Activated CD8-positive, alpha-beta T cell treated with anti-CD3 and anti-CD28 coated beads for 36 hours (primary cell): ENCODE data around the gene DAPK2. TPM values are rescaled to one million over a fixed set of nuclear protein-coding genes. Genes with fewer than 3 reads are reported as not detected.

Experiments used
- ATAC-seq: fragments of 200-7000 bp; cut with Tn5 transposase; one replicate; pipeline ENCODE4 v1.10.0; 2021; ENCODE audit warnings: mild to moderate bottlenecking, moderate library complexity
- CTCF ChIA-PET: fragments of 350-600 bp; sonication (Branson Sonifier 250); formaldehyde crosslinking; loops from one replicate; lab custom pipeline; 2021; ENCODE audit warnings: antibody characterized with exemption; lab: Charles Lee
- POLR2A ChIA-PET: fragments of 350-600 bp; sonication (Branson Sonifier 250); formaldehyde crosslinking; loops from one replicate; lab custom pipeline; 2021; ENCODE audit warnings: antibody characterized with exemption; lab: Charles Lee
- DNase-seq: peaks from one replicate; pipeline ENCODE4 v3.0.0-alpha.2; 2020
- H3K27ac Mint-ChIP-seq: one replicate; pipeline ENCODE4 v1.8.0; 2021; ENCODE audit warnings: mild to moderate bottlenecking, mixed read lengths
- H3K27me3 Mint-ChIP-seq: one replicate; pipeline ENCODE4 v1.8.0; 2021; ENCODE audit warnings: mixed read lengths
- H3K36me3 Mint-ChIP-seq: one replicate; pipeline ENCODE4 v1.8.0; 2021; ENCODE audit warnings: low read depth, mixed read lengths
- H3K4me1 Mint-ChIP-seq: one replicate; pipeline ENCODE4 v1.8.0; 2021; ENCODE audit warnings: low read depth, mixed read lengths
- H3K4me3 Mint-ChIP-seq: one replicate; pipeline ENCODE4 v1.8.0; 2021; ENCODE audit warnings: mild to moderate bottlenecking, moderate library complexity, mixed read lengths
- H3K9me3 Mint-ChIP-seq: one replicate; pipeline ENCODE4 v1.8.0; 2021; ENCODE audit warnings: mixed read lengths
- intact Hi-C: fragments of 100-400 bp; cut with micrococcal nuclease; formaldehyde crosslinking; loops from one replicate; pipeline ENCODE4 v1.10.0; 2022
- total RNA-seq, 2 experiments: library from RNA; stranded (reverse); gene quantifications; one replicate each; pipeline ENCODE4 v1.2.3, GENCODE V29; 2021
- TF ChIP-seq, protein P1 (sequence below): fragments of 200-600 bp; IDR thresholded peaks from one replicate; pipeline ENCODE4 v1.8.0; 2022; ENCODE audit warnings: antibody characterized with exemption, mild to moderate bottlenecking

The DAPK2 gene
- total RNA-seq, 2 experiments from 2014 or later: 1.2 to 1.5 TPM

DNA sequence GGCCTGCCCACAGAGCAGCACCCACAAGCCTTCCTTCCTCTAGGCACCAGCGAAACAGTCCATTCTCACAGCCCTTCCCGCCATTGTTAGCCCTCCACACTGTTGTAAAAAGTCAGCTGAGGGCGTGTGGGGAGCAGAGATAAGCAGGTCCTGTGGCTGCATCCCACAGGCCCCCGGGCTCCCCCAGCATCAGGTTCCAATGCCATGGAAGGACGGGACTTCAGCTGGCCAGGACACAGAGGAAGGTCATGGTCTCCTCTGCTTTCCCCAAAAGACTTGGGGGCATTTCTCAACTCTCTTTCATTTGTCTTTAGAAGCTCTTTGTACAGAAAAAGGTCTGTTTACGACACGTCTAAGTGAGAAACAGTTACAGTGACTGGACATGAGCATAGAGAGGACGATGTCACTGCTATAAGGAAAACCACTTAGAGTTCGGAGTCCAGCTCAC, 127.4 kb downstream of the DAPK2 start:
- TF ChIP-seq, protein P1, sequence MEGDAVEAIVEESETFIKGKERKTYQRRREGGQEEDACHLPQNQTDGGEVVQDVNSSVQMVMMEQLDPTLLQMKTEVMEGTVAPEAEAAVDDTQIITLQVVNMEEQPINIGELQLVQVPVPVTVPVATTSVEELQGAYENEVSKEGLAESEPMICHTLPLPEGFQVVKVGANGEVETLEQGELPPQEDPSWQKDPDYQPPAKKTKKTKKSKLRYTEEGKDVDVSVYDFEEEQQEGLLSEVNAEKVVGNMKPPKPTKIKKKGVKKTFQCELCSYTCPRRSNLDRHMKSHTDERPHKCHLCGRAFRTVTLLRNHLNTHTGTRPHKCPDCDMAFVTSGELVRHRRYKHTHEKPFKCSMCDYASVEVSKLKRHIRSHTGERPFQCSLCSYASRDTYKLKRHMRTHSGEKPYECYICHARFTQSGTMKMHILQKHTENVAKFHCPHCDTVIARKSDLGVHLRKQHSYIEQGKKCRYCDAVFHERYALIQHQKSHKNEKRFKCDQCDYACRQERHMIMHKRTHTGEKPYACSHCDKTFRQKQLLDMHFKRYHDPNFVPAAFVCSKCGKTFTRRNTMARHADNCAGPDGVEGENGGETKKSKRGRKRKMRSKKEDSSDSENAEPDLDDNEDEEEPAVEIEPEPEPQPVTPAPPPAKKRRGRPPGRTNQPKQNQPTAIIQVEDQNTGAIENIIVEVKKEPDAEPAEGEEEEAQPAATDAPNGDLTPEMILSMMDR: no peak
- intact Hi-C loops: no loop called here
- Mint-ChIP-seq H3K4me3 (no peak overlapping the region), H3K36me3 (no peaks in the 10 kb centered on the region), H3K9me3 (no peaks in the 10 kb centered on the region), H3K27me3 (no peaks in the 10 kb centered on the region), H3K27ac (no peak overlapping the region), H3K4me1 (peaks cover 13% of the 10 kb centered on the region)
- ChIA-PET CTCF (interaction anchor here (1.8 to 3.3 kb wide), 2 partner anchors 27 kb away, joined by 6 to 17 read pairs; no protein-coding TSS in a partner anchor), POLR2A (no interaction called here)
- ATAC-seq (no peak), DNase-seq (no peak)

DNA sequence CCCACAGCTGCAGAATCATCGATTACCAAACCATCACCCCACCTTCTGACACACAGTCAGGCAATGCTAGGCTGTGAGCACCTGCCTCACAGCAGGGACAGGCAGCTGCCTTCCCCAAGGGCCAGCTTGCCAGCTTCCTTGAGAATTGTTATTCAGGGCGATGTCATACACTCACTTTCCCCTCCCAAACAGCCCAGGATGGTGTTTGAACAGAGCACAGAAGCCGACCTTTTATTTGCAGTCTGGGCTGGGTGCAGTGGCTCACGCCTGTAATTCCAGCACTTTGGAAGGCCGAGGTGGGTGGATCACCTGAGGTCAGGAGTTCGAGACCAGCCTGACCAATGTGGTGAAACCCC, 128.0 kb downstream of the DAPK2 start:
- DNase-seq (no peak), ATAC-seq (no peak)
- no peak overlapping the region for H3K27ac Mint-ChIP-seq
- H3K4me1 Mint-ChIP-seq: peaks cover 13% of the 10 kb centered on the region
- H3K27me3 Mint-ChIP-seq: no peaks in the 10 kb centered on the region
- CTCF ChIA-PET: interaction anchor here (3.3 kb wide), 1 partner anchor 27 kb away, joined by 17 read pairs; no protein-coding TSS in a partner anchor
- no peaks in the 10 kb centered on the region for H3K9me3 Mint-ChIP-seq
- POLR2A ChIA-PET: no interaction called here
- no peak overlapping the region for H3K4me3 Mint-ChIP-seq
- TF ChIP-seq, protein P1: no peak
- intact Hi-C loops: no loop called here
- no peaks in the 10 kb centered on the region for H3K36me3 Mint-ChIP-seq

GRCh38 chr15:63917588-63918316, 128.5 kb downstream of the DAPK2 start:
- intact Hi-C loops: no loop called here
- Mint-ChIP-seq H3K4me3 (no peak overlapping the region), H3K36me3 (no peaks in the 10 kb centered on the region), H3K27me3 (no peaks in the 10 kb centered on the region), H3K4me1 (peaks cover 13% of the 10 kb centered on the region), H3K27ac (no peak overlapping the region), H3K9me3 (no peaks in the 10 kb centered on the region)
- TF ChIP-seq, protein P1: no peak
- ChIA-PET POLR2A (no interaction called here), CTCF (interaction anchor here (3.3 kb wide), 1 partner anchor 28 kb away, joined by 17 read pairs; no protein-coding TSS in a partner anchor)
- ATAC-seq (no peak), DNase-seq (no peak)

GRCh38 chr15:63915873-63916771, 130.2 kb downstream of the DAPK2 start:
- no peak overlapping the region for H3K27ac Mint-ChIP-seq
- no peaks in the 10 kb centered on the region for H3K36me3 Mint-ChIP-seq
- ChIA-PET POLR2A (interaction anchor here (0.6 to 0.8 kb wide), 3 partner anchors 12 to 368 kb away, joined by 3 read pairs; no protein-coding TSS in a partner anchor), CTCF (no interaction called here)
- ATAC-seq (peak; percentile 27), DNase-seq (no peak)
- no peak overlapping the region for H3K4me3 Mint-ChIP-seq
- TF ChIP-seq, protein P1: no peak
- H3K4me1 Mint-ChIP-seq: peaks cover 13% of the 10 kb centered on the region
- intact Hi-C loops: no loop called here
- H3K9me3 Mint-ChIP-seq: no peaks in the 10 kb centered on the region
- no peaks in the 10 kb centered on the region for H3K27me3 Mint-ChIP-seq
